ENCODE measurements around the gene LILRB4.
A peak's percentile ranks its signal among the peaks of the same experiment; 100 is the strongest.
"Not testable (repeated sequence)": the region's sequence is repeated elsewhere in the genome, so short reads cannot be mapped to it uniquely, and the experiment has no call there.

Gene LILRB4

DNA sequence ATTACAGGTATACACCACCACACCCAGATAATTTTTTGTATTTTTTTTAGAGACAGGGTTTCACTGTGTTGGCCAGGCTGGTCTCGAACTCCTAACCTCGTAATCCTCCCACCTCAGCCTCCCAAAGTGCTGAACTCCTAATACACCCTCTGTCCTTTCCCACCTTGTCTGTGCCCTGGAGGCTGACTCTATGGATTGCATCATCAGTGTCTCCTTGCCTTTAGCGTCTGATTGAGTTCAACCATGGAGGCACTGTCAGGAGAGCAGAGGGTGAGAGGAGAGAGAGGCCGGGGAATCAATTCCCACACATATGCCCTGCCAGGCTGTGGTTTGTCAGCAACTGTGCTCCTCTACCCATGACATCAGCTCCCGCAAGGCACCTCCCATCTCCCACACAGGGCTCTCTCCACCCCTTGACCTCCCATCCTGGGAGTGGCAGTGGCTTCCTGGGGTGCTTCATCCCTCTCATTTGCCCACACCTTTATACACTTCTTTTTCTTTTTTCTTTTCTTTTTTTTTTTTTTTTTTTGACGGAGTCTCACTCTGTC lies 12.6 kb upstream of the LILRB4 start:
- DNase-seq (ENCODE audit: low spot score), result no peak

GRCh38 chr19:54653181-54653809 lies 9.5 kb upstream of the LILRB4 start:
- peak; percentile 36 for DNase-seq (ENCODE audit: low spot score)

- DNase-seq (ENCODE audit: low spot score), result no peak
Measured at GRCh38 chr19:54654447-54655321, 8.1 kb upstream of the LILRB4 start.

DNA sequence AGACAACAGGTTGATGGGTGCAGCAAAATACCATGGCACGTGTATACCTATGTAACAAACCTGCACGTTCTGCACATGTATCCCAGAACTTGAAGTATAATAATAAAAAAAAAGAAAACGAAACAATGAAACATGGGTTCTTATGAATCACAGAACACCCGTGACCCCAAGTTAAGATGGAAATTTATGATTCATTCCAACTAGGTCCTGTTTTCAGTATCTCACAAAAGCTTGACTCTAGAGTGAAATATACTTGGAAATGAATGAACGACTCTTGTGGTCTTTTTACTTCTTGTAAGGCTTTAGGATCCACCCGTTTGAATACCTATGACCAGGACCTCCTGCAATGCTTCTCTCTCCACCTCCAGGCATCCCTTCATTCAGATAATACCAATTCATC lies 3.5 kb upstream of the LILRB4 start:
- DNase-seq (ENCODE audit: low spot score), result no peak

DNA sequence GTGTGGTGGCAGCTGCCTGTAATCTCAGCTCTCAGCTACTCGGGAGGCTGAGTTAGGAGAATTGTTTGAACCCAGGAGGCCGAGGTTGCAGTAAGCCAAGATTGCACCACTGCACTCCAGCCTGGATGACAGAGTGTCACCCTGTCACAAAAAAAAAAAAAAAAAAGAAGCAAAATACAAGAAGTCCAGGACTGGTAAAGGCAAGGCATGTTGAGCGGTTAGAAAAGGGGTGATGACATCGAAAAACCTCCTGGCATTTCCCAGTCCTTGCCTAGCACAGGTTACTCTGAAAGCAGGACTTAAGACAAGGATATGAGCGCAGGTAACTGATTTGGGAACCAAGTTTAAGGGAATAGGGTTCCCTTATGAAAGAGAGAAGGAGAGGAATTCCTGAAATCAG lies 2.5 kb upstream of the LILRB4 start:
- DNase-seq (ENCODE audit: low spot score), result no peak

DNA sequence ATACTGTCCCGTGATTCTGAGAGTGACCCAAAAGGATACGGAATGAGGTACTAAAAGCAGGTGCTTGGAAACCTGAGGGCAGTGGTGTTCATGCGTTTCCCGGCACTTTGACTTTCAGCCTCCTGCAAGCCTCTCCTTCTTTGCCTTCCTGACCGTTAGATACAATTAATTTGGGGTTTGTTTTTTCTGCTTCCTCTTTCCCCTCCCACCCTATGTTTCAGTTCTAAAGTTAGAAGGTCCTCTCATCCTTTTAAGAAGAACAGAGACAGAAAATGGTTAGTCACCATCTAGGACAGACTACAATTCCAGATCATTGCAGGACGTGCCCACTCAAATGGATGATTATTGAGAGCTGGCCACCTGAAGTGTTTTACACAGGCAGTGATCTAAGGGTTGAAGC lies 1.8 kb upstream of the LILRB4 start:
- no peak for DNase-seq (ENCODE audit: low spot score)

GRCh38 chr19:54661846-54662481 lies 821 bp upstream of the LILRB4 start:
- no peak for DNase-seq (ENCODE audit: low spot score)

GRCh38 chr19:54665530-54665929 lies 2.7 kb downstream of the LILRB4 start:
- DNase-seq (ENCODE audit: low spot score), result no peak

- no peak for DNase-seq (ENCODE audit: low spot score)
Measured at GRCh38 chr19:54667217-54667616, 4.4 kb downstream of the LILRB4 start.

GRCh38 chr19:54668353-54668752 lies 5.6 kb downstream of the LILRB4 start:
- no peak for DNase-seq (ENCODE audit: low spot score)

- DNase-seq (ENCODE audit: low spot score), result no peak
Measured at GRCh38 chr19:54670576-54671357, 8.0 kb downstream of the LILRB4 start.

GRCh38 chr19:54673222-54673621 lies 10.4 kb downstream of the LILRB4 start:
- DNase-seq (ENCODE audit: low spot score), result no peak

DNA sequence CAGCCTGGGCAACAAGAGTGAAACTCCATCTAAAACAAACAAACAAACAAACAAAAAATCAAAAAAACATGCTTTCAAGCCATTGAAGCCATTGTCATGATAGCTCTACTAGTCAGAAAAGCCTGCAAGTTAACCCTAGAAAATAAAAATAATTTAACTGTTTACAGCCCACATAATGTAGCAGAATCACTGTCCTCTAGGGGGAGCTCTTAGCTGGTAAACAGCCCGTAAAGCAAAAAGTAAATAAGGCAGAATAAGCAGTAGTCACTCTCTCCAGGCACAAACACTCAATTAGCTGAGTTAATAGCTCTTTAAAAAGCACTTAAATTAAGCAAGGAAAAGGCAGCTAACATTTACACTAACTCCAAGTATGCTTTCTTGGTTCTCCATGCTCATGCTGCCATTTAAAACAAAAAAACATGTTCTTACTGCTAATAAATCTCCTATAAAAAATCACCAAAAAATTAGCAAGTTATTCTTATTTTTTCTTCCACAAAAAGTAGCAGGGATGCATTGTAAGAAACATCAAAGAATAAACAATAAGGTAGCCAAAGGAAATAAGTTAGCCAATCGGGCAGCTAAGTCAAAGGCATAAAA lies 11.3 kb downstream of the LILRB4 start:
- DNase-seq (ENCODE audit: low spot score), result peak; percentile 19

- not testable (repeated sequence) for DNase-seq (ENCODE audit: low spot score)
Measured at GRCh38 chr19:54676210-54676834, 13.5 kb downstream of the LILRB4 start.

- DNase-seq (ENCODE audit: low spot score), result no peak
Measured at GRCh38 chr19:54677217-54677616, 14.4 kb downstream of the LILRB4 start.

DNA sequence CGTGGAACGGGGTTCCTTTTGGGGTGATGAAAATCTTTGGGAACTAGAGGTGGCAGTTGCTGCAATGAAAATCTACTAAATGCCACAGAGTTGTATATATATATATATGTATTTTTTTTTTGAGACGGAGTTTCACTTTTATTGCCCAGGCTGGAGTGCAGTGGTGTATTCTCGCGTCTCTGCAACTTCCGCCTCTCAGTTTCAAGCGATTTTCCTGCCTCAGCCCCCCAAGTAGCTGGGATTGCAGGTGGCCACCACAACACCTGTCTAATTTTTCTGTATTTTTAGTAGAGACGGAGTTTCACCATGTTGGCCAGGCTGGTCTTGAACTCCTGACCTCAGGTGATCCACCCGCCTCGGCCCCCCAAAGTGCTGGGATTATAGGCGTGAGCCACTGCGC lies 18.8 kb downstream of the LILRB4 start:
- DNase-seq (ENCODE audit: low spot score), result not testable (repeated sequence)

GRCh38 chr19:54682306-54682856 lies 19.6 kb downstream of the LILRB4 start:
- no peak for DNase-seq (ENCODE audit: low spot score)

GRCh38 chr19:54684527-54684926 lies 21.7 kb downstream of the LILRB4 start:
- DNase-seq (ENCODE audit: low spot score), result no peak

- DNase-seq (ENCODE audit: low spot score), result no peak
Measured at GRCh38 chr19:54691582-54692297, 29.0 kb downstream of the LILRB4 start.

- no peak for DNase-seq (ENCODE audit: low spot score)
Measured at GRCh38 chr19:54692298-54692615, 29.5 kb downstream of the LILRB4 start.
